Liver (tissue), 9 donors: ENCODE data around the gene ITPKB. TPM values are rescaled to one million over a fixed set of nuclear protein-coding genes. Genes with fewer than 3 reads are reported as not detected.

Experiments
- DNase-seq: peaks from one replicate; pipeline ENCODE4 v3.0.0-alpha.2; 2017; ENCODE audit warnings: low spot score
- H3K27ac ChIP-seq, 2 donors: one replicate each; pipeline ENCODE4 v1.7.0; 2013; ENCODE audit warnings: inconsistent platforms in 2 of 2, low read length in 2 of 2, control low read depth in 1 of 2, low read depth in 1 of 2, mild to moderate bottlenecking in 1 of 2
- H3K27me3 ChIP-seq, 4 donors: one replicate each; pipeline versions ENCODE4 v1.6.1 to v1.7.0; 2013; ENCODE audit warnings: low read length in 3 of 4, inconsistent platforms in 1 of 4, mild to moderate bottlenecking in 1 of 4, moderate library complexity in 1 of 4; ENCODE audit not compliant: control insufficient read depth in 4 of 4, insufficient read depth in 4 of 4
- H3K36me3 ChIP-seq, 4 donors: one replicate each; pipeline versions ENCODE4 v1.6.1 to v1.7.0; 2013; ENCODE audit warnings: low read length in 3 of 4, mild to moderate bottlenecking in 3 of 4, low read depth in 1 of 4, moderate library complexity in 1 of 4; ENCODE audit not compliant: control insufficient read depth in 4 of 4, insufficient read depth in 3 of 4
- H3K4me1 ChIP-seq, 4 donors: one replicate each; pipeline versions ENCODE4 v1.6.1 to v1.7.0; 2013; ENCODE audit warnings: low read length in 3 of 4, mild to moderate bottlenecking in 3 of 4, moderate library complexity in 1 of 4; ENCODE audit not compliant: control insufficient read depth in 4 of 4, insufficient read depth in 4 of 4
- H3K4me3 ChIP-seq, 3 donors: one replicate each; pipeline versions ENCODE4 v1.6.1 to v1.7.0; 2013; ENCODE audit warnings: low read length in 3 of 3, control low read depth in 1 of 3, low read depth in 1 of 3, mild to moderate bottlenecking in 1 of 3
- H3K9ac ChIP-seq, 2 donors: one replicate each; pipeline ENCODE4 v1.7.0; 2013; ENCODE audit warnings: low read length in 2 of 2, mild to moderate bottlenecking in 2 of 2, moderate library complexity in 2 of 2, control low read depth in 1 of 2, low read depth in 1 of 2
- H3K9me3 ChIP-seq, 4 donors: one replicate each; pipeline versions ENCODE4 v1.6.1 to v1.7.0; 2013; ENCODE audit warnings: low read length in 3 of 4; ENCODE audit not compliant: control insufficient read depth in 4 of 4
- EGR1 ChIP-seq, 2 donors: IDR thresholded peaks; 2 replicates each; pipeline ENCODE4 v1.6.1; 2016 to 2018; ENCODE audit warnings: antibody characterized with exemption in 2 of 2, low read depth in 2 of 2
- FOXA1 ChIP-seq: IDR thresholded peaks from 2 replicates; pipeline ENCODE4 v1.6.1; 2016; ENCODE audit warnings: antibody characterized with exemption
- FOXA2 ChIP-seq: IDR thresholded peaks from 2 replicates; pipeline ENCODE4 v1.6.1; 2016; ENCODE audit warnings: antibody characterized with exemption
- GABPA ChIP-seq, 2 donors: IDR thresholded peaks in 1 of 2; conservative IDR thresholded peaks in 1 of 2; 2 replicates each; pipeline ENCODE4 v1.6.1; 2016; ENCODE audit warnings: antibody characterized with exemption in 2 of 2, mild to moderate bottlenecking in 1 of 2, moderate library complexity in 1 of 2
- HNF4A ChIP-seq, 2 donors: conservative IDR thresholded peaks; 2 replicates each; pipeline ENCODE4 v1.6.1; 2016; ENCODE audit warnings: antibody characterized with exemption in 2 of 2, mild to moderate bottlenecking in 2 of 2
- HNF4G ChIP-seq: IDR thresholded peaks from 2 replicates; pipeline ENCODE4 v1.6.1; 2016; ENCODE audit warnings: antibody characterized with exemption
- JUND ChIP-seq, 2 donors: IDR thresholded peaks; 2 replicates each; pipeline ENCODE4 v1.6.1; 2016; ENCODE audit warnings: antibody characterized with exemption in 2 of 2
- NR2F2 ChIP-seq: IDR thresholded peaks from 2 replicates; pipeline ENCODE4 v1.6.1; 2016; ENCODE audit warnings: antibody characterized with exemption
- RAD21 ChIP-seq, 2 donors: IDR thresholded peaks; 2 replicates each; pipeline ENCODE4 v1.6.1; 2016; ENCODE audit warnings: antibody characterized with exemption in 2 of 2, mild to moderate bottlenecking in 2 of 2
- RXRA ChIP-seq, 2 donors: IDR thresholded peaks; 2 replicates each; pipeline ENCODE4 v1.6.1; 2017 to 2018; ENCODE audit warnings: antibody characterized with exemption in 2 of 2, mild to moderate bottlenecking in 1 of 2
- SP1 ChIP-seq: IDR thresholded peaks from 2 replicates; pipeline ENCODE4 v1.6.1; 2018; ENCODE audit warnings: antibody characterized with exemption, mild to moderate bottlenecking
- TAF1 ChIP-seq: conservative IDR thresholded peaks from 2 replicates; pipeline ENCODE4 v1.6.1; 2016; ENCODE audit warnings: antibody characterized with exemption, mild to moderate bottlenecking
- YY1 ChIP-seq: IDR thresholded peaks from 2 replicates; pipeline ENCODE4 v1.6.1; 2016; ENCODE audit warnings: antibody characterized with exemption, mild to moderate bottlenecking
- WGBS: extraction: QIAGEN DNeasy Blood & Tissue Kit; methylation state at CpG from one replicate; pipeline ENCODE4 v1.1.7; 2013; 5-methylcytosine and 5-hydroxymethylcytosine counted together
- polyA plus RNA-seq, 2 donors: library from polyadenylated mRNA; stranded (reverse) in 1 of 2; unstranded in 1 of 2; fragments of 200-250 nt in 1 of 2; fragments of >200 nt in 1 of 2; fragmentation: Nextera tagmentation in 1 of 2; extraction: Ambion mirVana in 1 of 2; gene quantifications; one replicate each; pipeline versions ENCODE4 v1.2.1 to v1.2.3, GENCODE V29; 2013 to 2015
- total RNA-seq, 2 donors: library from RNA; depleted of rRNA; stranded (reverse); fragments of >200 nt; gene quantifications; one replicate each; pipeline ENCODE4 v1.2.3, GENCODE V29; 2014
- TF ChIP-seq, protein P1 (sequence below): IDR thresholded peaks from 2 replicates; pipeline ENCODE4 v1.6.1; 2016; ENCODE audit warnings: antibody characterized with exemption, mild to moderate bottlenecking
- TF ChIP-seq, protein P2 (sequence below): IDR thresholded peaks from 2 replicates; pipeline ENCODE4 v1.6.1; 2016; ENCODE audit warnings: antibody characterized with exemption
- TF ChIP-seq, protein P3 (sequence below): IDR thresholded peaks from 2 replicates; pipeline ENCODE4 v1.6.1; 2016; ENCODE audit warnings: antibody characterized with exemption
- TF ChIP-seq, protein P4 (sequence below): IDR thresholded peaks from 2 replicates; pipeline ENCODE4 v1.6.1; 2016; ENCODE audit warnings: antibody characterized with exemption
- TF ChIP-seq, protein P5 (sequence below): fragments of 150-350 bp; IDR thresholded peaks from 2 replicates; pipeline ENCODE4 v1.5.1; 2017; ENCODE audit warnings: improper control_type of control experiment, low read depth, low read length; ENCODE audit not compliant: missing input control
- donor health status: healthy.
- donor health status: healthy.
- donor health status: healthy.
- donor health status: healthy.
- donor health status: healthy.

ITPKB gene
- total and polyA plus RNA-seq, 4 donors: 0.61 to 5.8 (median 3.7) TPM

DNA sequence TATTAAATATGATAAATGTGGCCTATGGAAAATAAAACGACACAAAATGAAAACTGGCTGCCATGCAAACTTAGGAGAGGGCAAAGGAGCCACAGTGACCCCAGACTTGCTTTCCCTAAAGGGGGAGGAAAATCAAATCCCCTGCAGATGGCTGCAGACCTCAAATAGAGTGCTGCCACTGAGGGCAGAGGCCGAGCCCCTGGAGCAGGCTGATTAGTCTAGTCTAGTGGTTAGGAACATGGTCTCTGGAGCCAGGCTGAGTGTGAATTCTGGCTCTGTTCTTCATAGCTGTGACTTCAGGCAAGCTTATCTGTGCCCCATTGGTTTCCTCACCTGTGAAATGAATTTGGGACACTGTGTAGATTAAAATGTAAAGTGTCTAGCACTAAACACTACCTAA, 60.8 kb downstream of the ITPKB start:
- TF ChIP-seq HNF4G (no peak), RXRA (IDR thresholded peaks at IDR 0.05) (no peak), RAD21 (IDR thresholded peaks at IDR 0.05) (no peak), FOXA1 (no peak), TAF1 (no peak), JUND (IDR thresholded peaks at IDR 0.05) (no peak), YY1 (no peak), EGR1 (IDR thresholded peaks at IDR 0.05; ENCODE audit: low read depth in 2 of 2) (no peak), NR2F2 (no peak), SP1 (no peak), GABPA (IDR thresholded peaks at IDR 0.05 in 1 of 2, conservative IDR thresholded peaks at IDR 0.05 in 1 of 2) (no peak), FOXA2 (no peak), HNF4A (conservative IDR thresholded peaks at IDR 0.05) (no peak)
- TF ChIP-seq, protein P1, sequence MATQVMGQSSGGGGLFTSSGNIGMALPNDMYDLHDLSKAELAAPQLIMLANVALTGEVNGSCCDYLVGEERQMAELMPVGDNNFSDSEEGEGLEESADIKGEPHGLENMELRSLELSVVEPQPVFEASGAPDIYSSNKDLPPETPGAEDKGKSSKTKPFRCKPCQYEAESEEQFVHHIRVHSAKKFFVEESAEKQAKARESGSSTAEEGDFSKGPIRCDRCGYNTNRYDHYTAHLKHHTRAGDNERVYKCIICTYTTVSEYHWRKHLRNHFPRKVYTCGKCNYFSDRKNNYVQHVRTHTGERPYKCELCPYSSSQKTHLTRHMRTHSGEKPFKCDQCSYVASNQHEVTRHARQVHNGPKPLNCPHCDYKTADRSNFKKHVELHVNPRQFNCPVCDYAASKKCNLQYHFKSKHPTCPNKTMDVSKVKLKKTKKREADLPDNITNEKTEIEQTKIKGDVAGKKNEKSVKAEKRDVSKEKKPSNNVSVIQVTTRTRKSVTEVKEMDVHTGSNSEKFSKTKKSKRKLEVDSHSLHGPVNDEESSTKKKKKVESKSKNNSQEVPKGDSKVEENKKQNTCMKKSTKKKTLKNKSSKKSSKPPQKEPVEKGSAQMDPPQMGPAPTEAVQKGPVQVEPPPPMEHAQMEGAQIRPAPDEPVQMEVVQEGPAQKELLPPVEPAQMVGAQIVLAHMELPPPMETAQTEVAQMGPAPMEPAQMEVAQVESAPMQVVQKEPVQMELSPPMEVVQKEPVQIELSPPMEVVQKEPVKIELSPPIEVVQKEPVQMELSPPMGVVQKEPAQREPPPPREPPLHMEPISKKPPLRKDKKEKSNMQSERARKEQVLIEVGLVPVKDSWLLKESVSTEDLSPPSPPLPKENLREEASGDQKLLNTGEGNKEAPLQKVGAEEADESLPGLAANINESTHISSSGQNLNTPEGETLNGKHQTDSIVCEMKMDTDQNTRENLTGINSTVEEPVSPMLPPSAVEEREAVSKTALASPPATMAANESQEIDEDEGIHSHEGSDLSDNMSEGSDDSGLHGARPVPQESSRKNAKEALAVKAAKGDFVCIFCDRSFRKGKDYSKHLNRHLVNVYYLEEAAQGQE: no peak
- TF ChIP-seq, protein P2, sequence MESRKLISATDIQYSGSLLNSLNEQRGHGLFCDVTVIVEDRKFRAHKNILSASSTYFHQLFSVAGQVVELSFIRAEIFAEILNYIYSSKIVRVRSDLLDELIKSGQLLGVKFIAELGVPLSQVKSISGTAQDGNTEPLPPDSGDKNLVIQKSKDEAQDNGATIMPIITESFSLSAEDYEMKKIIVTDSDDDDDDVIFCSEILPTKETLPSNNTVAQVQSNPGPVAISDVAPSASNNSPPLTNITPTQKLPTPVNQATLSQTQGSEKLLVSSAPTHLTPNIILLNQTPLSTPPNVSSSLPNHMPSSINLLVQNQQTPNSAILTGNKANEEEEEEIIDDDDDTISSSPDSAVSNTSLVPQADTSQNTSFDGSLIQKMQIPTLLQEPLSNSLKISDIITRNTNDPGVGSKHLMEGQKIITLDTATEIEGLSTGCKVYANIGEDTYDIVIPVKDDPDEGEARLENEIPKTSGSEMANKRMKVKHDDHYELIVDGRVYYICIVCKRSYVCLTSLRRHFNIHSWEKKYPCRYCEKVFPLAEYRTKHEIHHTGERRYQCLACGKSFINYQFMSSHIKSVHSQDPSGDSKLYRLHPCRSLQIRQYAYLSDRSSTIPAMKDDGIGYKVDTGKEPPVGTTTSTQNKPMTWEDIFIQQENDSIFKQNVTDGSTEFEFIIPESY: no peak
- TF ChIP-seq, protein P3, sequence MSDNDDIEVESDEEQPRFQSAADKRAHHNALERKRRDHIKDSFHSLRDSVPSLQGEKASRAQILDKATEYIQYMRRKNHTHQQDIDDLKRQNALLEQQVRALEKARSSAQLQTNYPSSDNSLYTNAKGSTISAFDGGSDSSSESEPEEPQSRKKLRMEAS: no peak
- TF ChIP-seq, protein P4, sequence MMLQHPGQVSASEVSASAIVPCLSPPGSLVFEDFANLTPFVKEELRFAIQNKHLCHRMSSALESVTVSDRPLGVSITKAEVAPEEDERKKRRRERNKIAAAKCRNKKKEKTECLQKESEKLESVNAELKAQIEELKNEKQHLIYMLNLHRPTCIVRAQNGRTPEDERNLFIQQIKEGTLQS: no peak
- TF ChIP-seq, protein P5, sequence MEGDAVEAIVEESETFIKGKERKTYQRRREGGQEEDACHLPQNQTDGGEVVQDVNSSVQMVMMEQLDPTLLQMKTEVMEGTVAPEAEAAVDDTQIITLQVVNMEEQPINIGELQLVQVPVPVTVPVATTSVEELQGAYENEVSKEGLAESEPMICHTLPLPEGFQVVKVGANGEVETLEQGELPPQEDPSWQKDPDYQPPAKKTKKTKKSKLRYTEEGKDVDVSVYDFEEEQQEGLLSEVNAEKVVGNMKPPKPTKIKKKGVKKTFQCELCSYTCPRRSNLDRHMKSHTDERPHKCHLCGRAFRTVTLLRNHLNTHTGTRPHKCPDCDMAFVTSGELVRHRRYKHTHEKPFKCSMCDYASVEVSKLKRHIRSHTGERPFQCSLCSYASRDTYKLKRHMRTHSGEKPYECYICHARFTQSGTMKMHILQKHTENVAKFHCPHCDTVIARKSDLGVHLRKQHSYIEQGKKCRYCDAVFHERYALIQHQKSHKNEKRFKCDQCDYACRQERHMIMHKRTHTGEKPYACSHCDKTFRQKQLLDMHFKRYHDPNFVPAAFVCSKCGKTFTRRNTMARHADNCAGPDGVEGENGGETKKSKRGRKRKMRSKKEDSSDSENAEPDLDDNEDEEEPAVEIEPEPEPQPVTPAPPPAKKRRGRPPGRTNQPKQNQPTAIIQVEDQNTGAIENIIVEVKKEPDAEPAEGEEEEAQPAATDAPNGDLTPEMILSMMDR: no peak
- Histone ChIP-seq H3K9me3 (no peaks in the 10 kb centered on the region), H3K4me3 (no peak overlapping the region), H3K36me3 (no peaks in the 10 kb centered on the region), H3K4me1 (peaks cover 0 to 3% (median 2%) of the 10 kb centered on the region in 4 donors), H3K27me3 (no peaks in the 10 kb centered on the region), H3K9ac (peak overlapping the region in 1 of 2 donors; percentile 17), H3K27ac (peak overlapping the region in 1 of 2 donors; percentile 39)
- 84% methylated on average over 2 of the region's 2 CpGs for WGBS
- no peak for DNase-seq
